B cell (primary cell): ENCODE data around the gene TESMIN. TPM values are rescaled to one million over a fixed set of nuclear protein-coding genes. Genes with fewer than 3 reads are reported as not detected.

Source experiments
- ATAC-seq: fragments of 200-7000 bp; cut with Tn5 transposase; one replicate; pipeline ENCODE4 v1.10.0; 2021; ENCODE audit warnings: low read depth, mild to moderate bottlenecking, moderate number of reproducible peaks, moderate library complexity
- CTCF ChIA-PET: fragments of 350-600 bp; sonication (Branson Sonifier 250); formaldehyde crosslinking; loops from one replicate; lab custom pipeline; 2021; ENCODE audit warnings: antibody characterized with exemption, inconsistent platforms; lab: Charles Lee
- POLR2A ChIA-PET: fragments of 350-600 bp; sonication (Branson Sonifier 250); formaldehyde crosslinking; loops from one replicate; lab custom pipeline; 2021; ENCODE audit warnings: antibody characterized with exemption; lab: Charles Lee
- DNase-seq: peaks from one replicate; pipeline ENCODE4 v3.0.0; 2013
- H2AFZ ChIP-seq: 2 replicates; pipeline ENCODE4 v1.6.1; 2012; ENCODE audit warnings: mild to moderate bottlenecking, low read depth, low read length; ENCODE audit not compliant: insufficient read depth, poor library complexity, severe bottlenecking
- H3K27ac ChIP-seq, 2 donors: 1 replicate in 1 of 2; 2 replicates in 1 of 2; pipeline ENCODE4 v1.5.1; 2012 to 2013; ENCODE audit warnings: low read length in 2 of 2, mild to moderate bottlenecking in 2 of 2, moderate library complexity in 1 of 2
- H3K27me3 ChIP-seq, 4 experiments: fragments of 200-600 bp in 1 of 4; sonication (generic) in 1 of 4; replicated peaks in 1 of 4; 1 replicate in 2 of 4; 2 replicates in 2 of 4; pipeline versions ENCODE4 v1.6.1 to v1.7.0; 2013 to 2016; ENCODE audit warnings: low read length in 3 of 4, mild to moderate bottlenecking in 2 of 4, mixed read lengths in 1 of 4, moderate library complexity in 1 of 4; ENCODE audit not compliant: insufficient read depth in 4 of 4, control insufficient read depth in 3 of 4; ENCODE audit errors: control extremely low read depth in 1 of 4
- H3K36me3 ChIP-seq, 2 experiments: replicated peaks in 1 of 2; 1 replicate in 1 of 2; 2 replicates in 1 of 2; pipeline versions ENCODE4 v1.6.1 to v1.7.1; 2013; ENCODE audit warnings: low read length in 1 of 2; ENCODE audit not compliant: insufficient read depth in 2 of 2, control insufficient read depth in 1 of 2; ENCODE audit errors: control extremely low read depth in 1 of 2, extremely low read depth in 1 of 2
- H3K4me1 ChIP-seq, 2 donors: fragments of 200-600 bp in 1 of 2; sonication (generic) in 1 of 2; 1 replicate in 1 of 2; 2 replicates in 1 of 2; pipeline versions ENCODE4 v1.5.1 to v1.6.1; 2013 to 2017; ENCODE audit warnings: low read length in 2 of 2; ENCODE audit not compliant: control insufficient read depth in 2 of 2, insufficient read depth in 2 of 2
- H3K4me2 ChIP-seq: replicated peaks from 2 replicates; pipeline ENCODE3; 2012; ENCODE audit warnings: mild to moderate bottlenecking, low read depth, low read length; ENCODE audit not compliant: poor library complexity, severe bottlenecking
- H3K4me3 ChIP-seq, 5 experiments: fragments of 200-600 bp in 1 of 5; sonication (generic) in 1 of 5; 1 replicate in 3 of 5; 2 replicates in 2 of 5; pipeline versions ENCODE4 v1.5.1 to v1.7.0; 2011 to 2016; ENCODE audit warnings: low read length in 4 of 5, mild to moderate bottlenecking in 4 of 5, low read depth in 2 of 5, control low read depth in 1 of 5, moderate library complexity in 1 of 5; ENCODE audit not compliant: insufficient read depth in 1 of 5; ENCODE audit errors: control extremely low read depth in 1 of 5, extremely low read depth in 1 of 5
- H3K79me2 ChIP-seq: fragments of 200-600 bp; sonication (generic); one replicate; pipeline ENCODE4 v1.6.0; 2016; ENCODE audit warnings: low read length; ENCODE audit not compliant: control insufficient read depth, insufficient read depth
- H3K9ac ChIP-seq: fragments of 200-600 bp; sonication (generic); 2 replicates; pipeline ENCODE4 v1.6.1; 2017; ENCODE audit warnings: mild to moderate bottlenecking, low read length, moderate library complexity
- H3K9me3 ChIP-seq, 3 donors: one replicate each; pipeline versions ENCODE4 v1.6.1 to v1.7.1; 2013; ENCODE audit warnings: low read length in 2 of 3; ENCODE audit not compliant: control insufficient read depth in 2 of 3, insufficient read depth in 1 of 3; ENCODE audit errors: control extremely low read depth in 1 of 3
- H4K20me1 ChIP-seq: 2 replicates; pipeline ENCODE4 v1.6.0; 2012; ENCODE audit warnings: mild to moderate bottlenecking, low read length; ENCODE audit not compliant: insufficient read depth, control insufficient read depth, poor library complexity, severe bottlenecking
- H3K27ac Mint-ChIP-seq: one replicate; pipeline ENCODE4 v1.8.0; 2021; ENCODE audit warnings: mixed read lengths
- H3K27me3 Mint-ChIP-seq: one replicate; pipeline ENCODE4 v1.8.0; 2021; ENCODE audit warnings: mixed read lengths
- H3K4me1 Mint-ChIP-seq: one replicate; pipeline ENCODE4 v1.8.0; 2021; ENCODE audit warnings: mixed read lengths
- H3K4me3 Mint-ChIP-seq: one replicate; pipeline ENCODE4 v1.8.0; 2021; ENCODE audit warnings: mixed read lengths
- H3K9me3 Mint-ChIP-seq: one replicate; pipeline ENCODE4 v1.8.0; 2022; ENCODE audit warnings: mixed read lengths; ENCODE audit not compliant: insufficient read depth
- EZH2 ChIP-seq: IDR thresholded peaks from 2 replicates; pipeline ENCODE4 v1.6.1; 2012; ENCODE audit warnings: borderline replicate concordance, low read depth, mild to moderate bottlenecking, moderate library complexity, low read length; ENCODE audit not compliant: insufficient read depth, poor library complexity, severe bottlenecking
- whole genome bisulfite sequencing: methylation state at CpG from one replicate; pipeline ENCODE4 v1.1.5; 2013; ENCODE audit warnings: missing lambda C conversion rate; ENCODE audit not compliant: insufficient coverage; 5-methylcytosine and 5-hydroxymethylcytosine counted together
- intact Hi-C: fragments of 100-400 bp; cut with micrococcal nuclease; formaldehyde crosslinking; loops from one replicate; pipeline ENCODE4 v1.10.0; 2022
- polyA plus RNA-seq: library from polyadenylated mRNA; depleted of rRNA; stranded (reverse); fragments of >200 nt; gene quantifications from 2 replicates; pipeline ENCODE4 v1.2.3, GENCODE V29; 2012
- total RNA-seq, 2 donors: library from RNA; stranded (reverse); fragments of 120-200 nt in 1 of 2; gene quantifications; 1 replicate in 1 of 2; 2 replicates in 1 of 2; pipeline versions ENCODE4 v1.2.3 to v1.2.4, GENCODE V29; 2013 to 2022
- TF ChIP-seq, protein P1 (sequence below): fragments of 200-600 bp; IDR thresholded peaks from one replicate; pipeline ENCODE4 v1.8.0; 2022; ENCODE audit warnings: antibody characterized with exemption, mild to moderate bottlenecking

The TESMIN gene
- total and polyA plus RNA-seq, 2 donors (not counting 1 experiment from before 2014, with no cell fraction given): 3.2 to 4.3 TPM

DNA sequence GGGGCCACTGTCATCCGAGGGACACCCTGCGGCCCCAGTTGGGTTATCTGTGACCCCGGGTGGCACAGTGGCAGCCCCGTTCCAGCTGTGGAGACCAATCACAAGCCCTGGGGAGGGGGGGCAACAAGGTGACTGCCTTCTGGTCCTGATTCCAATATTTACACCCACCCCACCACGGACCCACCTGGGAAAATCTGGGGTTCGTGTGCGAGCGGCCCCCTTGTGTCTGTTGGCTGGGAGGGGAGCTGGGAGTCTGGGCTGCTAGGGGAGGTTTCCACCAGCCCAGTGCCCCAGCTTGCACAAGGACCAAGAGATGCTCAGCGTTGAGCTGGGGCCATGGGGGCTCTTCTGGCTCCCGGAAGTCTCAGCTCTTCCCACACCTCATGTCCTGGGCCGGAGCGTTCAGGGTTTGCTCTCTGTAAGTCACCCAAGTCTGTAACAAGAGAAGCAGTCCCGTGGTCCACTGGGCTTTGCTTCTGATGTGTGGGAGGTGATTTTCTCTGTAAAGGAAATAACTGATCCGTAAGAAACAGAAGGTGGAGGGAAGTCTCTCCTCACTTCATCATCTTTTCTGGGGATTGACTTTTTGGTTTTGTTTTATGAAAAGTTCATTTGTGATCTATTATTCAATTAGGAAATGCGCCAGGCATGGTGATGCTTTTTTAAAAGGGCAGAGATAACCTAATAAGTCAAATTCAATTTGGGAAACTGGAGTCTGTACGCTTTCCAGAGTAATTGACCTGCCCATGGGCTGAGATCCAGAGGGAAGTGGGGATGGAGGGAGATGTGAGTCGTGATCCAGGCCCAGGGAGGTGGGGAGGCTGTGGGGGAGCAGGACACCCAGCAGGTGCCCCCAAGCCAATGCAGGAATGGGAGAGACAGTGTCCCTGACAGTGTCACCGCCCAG lies 89.4 kb downstream of the TESMIN start:
- no peak overlapping the region for H3K27ac ChIP-seq
- Mint-ChIP-seq H3K4me3 (no peak overlapping the region), H3K27ac (no peak overlapping the region), H3K9me3 (no peaks in the 10 kb centered on the region), H3K27me3 (peaks cover 36% of the 10 kb centered on the region), H3K4me1 (no peaks in the 10 kb centered on the region)
- ChIA-PET POLR2A (no interaction called here), CTCF (no interaction called here)
- DNase-seq (no peak), ATAC-seq (no peak)
- H3K27me3 ChIP-seq: peaks cover 0 to 11% (median 0%) of the 10 kb centered on the region in 4 experiments
- intact Hi-C loops: no loop called here
- H3K4me1 ChIP-seq: no peaks in the 10 kb centered on the region
- no peaks in the 10 kb centered on the region for H3K36me3 ChIP-seq
- H3K4me2 ChIP-seq: no peak overlapping the region
- H3K9me3 ChIP-seq: peaks cover 0 to 6% (median 0%) of the 10 kb centered on the region in 3 donors
- TF ChIP-seq EZH2: no peak
- TF ChIP-seq, protein P1, sequence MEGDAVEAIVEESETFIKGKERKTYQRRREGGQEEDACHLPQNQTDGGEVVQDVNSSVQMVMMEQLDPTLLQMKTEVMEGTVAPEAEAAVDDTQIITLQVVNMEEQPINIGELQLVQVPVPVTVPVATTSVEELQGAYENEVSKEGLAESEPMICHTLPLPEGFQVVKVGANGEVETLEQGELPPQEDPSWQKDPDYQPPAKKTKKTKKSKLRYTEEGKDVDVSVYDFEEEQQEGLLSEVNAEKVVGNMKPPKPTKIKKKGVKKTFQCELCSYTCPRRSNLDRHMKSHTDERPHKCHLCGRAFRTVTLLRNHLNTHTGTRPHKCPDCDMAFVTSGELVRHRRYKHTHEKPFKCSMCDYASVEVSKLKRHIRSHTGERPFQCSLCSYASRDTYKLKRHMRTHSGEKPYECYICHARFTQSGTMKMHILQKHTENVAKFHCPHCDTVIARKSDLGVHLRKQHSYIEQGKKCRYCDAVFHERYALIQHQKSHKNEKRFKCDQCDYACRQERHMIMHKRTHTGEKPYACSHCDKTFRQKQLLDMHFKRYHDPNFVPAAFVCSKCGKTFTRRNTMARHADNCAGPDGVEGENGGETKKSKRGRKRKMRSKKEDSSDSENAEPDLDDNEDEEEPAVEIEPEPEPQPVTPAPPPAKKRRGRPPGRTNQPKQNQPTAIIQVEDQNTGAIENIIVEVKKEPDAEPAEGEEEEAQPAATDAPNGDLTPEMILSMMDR: no peak
- no peaks in the 10 kb centered on the region for H3K79me2 ChIP-seq
- no peak overlapping the region for H3K9ac ChIP-seq
- H4K20me1 ChIP-seq: no peaks in the 10 kb centered on the region
- 77% methylated on average over 6 of the region's 18 CpGs for WGBS
- no peak overlapping the region for H2AFZ ChIP-seq
- no peak overlapping the region for H3K4me3 ChIP-seq

DNA sequence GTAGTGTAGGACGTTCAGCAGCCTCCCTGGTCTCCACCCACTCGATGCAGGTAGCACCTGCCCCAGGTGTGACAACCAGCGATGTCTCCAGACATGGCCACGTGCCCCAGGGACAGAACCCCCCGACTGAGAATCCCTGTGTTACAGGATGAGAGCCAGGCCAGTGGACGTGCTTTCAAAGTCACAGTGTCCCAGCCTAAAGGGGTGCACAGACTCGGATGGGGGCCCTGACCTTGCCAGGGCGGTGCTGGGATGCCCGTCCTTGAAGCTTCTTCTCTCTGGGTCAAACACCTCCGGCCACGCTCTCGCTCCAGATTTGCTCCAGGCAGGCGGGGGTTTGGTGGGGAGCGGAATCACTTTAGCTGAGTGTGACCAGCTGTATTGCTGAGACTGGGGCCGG lies 90.3 kb downstream of the TESMIN start:
- intact Hi-C loops: no loop called here
- Histone ChIP-seq H3K9ac (no peak overlapping the region), H3K27ac (no peak overlapping the region), H3K4me2 (no peak overlapping the region), H2AFZ (no peak overlapping the region), H3K4me3 (no peak overlapping the region), H3K79me2 (no peaks in the 10 kb centered on the region), H3K27me3 (peaks cover 0 to 11% (median 0%) of the 10 kb centered on the region in 4 experiments), H3K4me1 (no peaks in the 10 kb centered on the region), H3K9me3 (peaks cover 0 to 6% (median 0%) of the 10 kb centered on the region in 3 donors), H4K20me1 (no peaks in the 10 kb centered on the region), H3K36me3 (no peaks in the 10 kb centered on the region)
- H3K9me3 Mint-ChIP-seq: no peaks in the 10 kb centered on the region
- POLR2A ChIA-PET: no interaction called here
- H3K27ac Mint-ChIP-seq: no peak overlapping the region
- whole genome bisulfite sequencing: 82% methylated on average over 15 of the region's 15 CpGs
- ATAC-seq: no peak
- CTCF ChIA-PET: no interaction called here
- H3K27me3 Mint-ChIP-seq: peaks cover 33% of the 10 kb centered on the region
- H3K4me3 Mint-ChIP-seq: no peak overlapping the region
- no peaks in the 10 kb centered on the region for H3K4me1 Mint-ChIP-seq
- TF ChIP-seq, protein P1: no peak
- no peak for TF ChIP-seq EZH2
- no peak for DNase-seq
